ENCODE results near the gene AP1AR. TPM values are rescaled to one million over a fixed set of nuclear protein-coding genes. Genes with fewer than 3 reads are reported as not detected.

AP1AR gene
- total RNA-seq, 1 experiment from 2014 or later: 22.4 TPM

DNA sequence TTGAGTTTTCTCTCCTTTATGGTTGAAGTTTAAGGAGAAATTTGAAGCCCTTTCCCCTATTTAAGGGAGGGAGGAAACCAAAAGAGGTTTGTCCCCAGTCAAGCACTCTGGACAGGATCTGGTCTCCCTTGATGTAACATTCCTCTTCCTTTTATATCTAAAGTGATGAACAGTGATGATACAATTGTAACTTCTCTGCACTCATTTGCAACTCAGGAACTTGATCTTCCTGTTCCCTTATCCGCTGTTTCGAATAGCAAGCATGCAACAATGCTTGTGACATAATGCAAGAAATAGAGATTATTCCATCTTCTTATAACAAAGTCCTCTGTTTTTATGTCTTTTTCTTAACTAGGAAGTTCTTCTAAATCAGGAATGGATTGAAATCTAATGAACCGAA, 83.9 kb downstream of the AP1AR start:
- no peaks in the 10 kb centered on the region for H3K36me3 Mint-ChIP-seq
- no peak overlapping the region for H3K27ac Mint-ChIP-seq
- ChIA-PET POLR2A (no interaction called here), CTCF (no interaction called here)
- TF ChIP-seq ZNF138 (CRISPR knock-in tag; conservative IDR thresholded peaks at IDR 0.05) (no peak), ZNF121 (CRISPR knock-in tag; IDR thresholded peaks at IDR 0.05) (no peak), TEAD1 (CRISPR knock-in tag; IDR thresholded peaks at IDR 0.05) (no peak), ELF4 (CRISPR knock-in tag; IDR thresholded peaks at IDR 0.05; ENCODE audit: low read depth) (no peak), JUN (CRISPR knock-in tag; IDR thresholded peaks at IDR 0.05) (no peak)
- TF ChIP-seq, protein P1, sequence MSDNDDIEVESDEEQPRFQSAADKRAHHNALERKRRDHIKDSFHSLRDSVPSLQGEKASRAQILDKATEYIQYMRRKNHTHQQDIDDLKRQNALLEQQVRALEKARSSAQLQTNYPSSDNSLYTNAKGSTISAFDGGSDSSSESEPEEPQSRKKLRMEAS (CRISPR knock-in tag; IDR thresholded peaks at IDR 0.05): no peak
- TF ChIP-seq, protein P2, sequence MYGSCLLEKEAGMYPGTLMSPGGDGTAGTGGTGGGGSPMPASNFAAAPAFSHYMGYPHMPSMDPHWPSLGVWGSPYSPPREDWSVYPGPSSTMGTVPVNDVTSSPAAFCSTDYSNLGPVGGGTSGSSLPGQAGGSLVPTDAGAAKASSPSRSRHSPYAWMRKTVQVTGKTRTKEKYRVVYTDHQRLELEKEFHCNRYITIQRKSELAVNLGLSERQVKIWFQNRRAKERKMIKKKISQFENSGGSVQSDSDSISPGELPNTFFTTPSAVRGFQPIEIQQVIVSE (CRISPR knock-in tag; IDR thresholded peaks at IDR 0.05; ENCODE audit: borderline replicate concordance): no peak
- TF ChIP-seq, protein P3, sequence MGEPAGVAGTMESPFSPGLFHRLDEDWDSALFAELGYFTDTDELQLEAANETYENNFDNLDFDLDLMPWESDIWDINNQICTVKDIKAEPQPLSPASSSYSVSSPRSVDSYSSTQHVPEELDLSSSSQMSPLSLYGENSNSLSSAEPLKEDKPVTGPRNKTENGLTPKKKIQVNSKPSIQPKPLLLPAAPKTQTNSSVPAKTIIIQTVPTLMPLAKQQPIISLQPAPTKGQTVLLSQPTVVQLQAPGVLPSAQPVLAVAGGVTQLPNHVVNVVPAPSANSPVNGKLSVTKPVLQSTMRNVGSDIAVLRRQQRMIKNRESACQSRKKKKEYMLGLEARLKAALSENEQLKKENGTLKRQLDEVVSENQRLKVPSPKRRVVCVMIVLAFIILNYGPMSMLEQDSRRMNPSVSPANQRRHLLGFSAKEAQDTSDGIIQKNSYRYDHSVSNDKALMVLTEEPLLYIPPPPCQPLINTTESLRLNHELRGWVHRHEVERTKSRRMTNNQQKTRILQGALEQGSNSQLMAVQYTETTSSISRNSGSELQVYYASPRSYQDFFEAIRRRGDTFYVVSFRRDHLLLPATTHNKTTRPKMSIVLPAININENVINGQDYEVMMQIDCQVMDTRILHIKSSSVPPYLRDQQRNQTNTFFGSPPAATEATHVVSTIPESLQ (CRISPR knock-in tag; IDR thresholded peaks at IDR 0.05): no peak
- TF ChIP-seq, protein P4, sequence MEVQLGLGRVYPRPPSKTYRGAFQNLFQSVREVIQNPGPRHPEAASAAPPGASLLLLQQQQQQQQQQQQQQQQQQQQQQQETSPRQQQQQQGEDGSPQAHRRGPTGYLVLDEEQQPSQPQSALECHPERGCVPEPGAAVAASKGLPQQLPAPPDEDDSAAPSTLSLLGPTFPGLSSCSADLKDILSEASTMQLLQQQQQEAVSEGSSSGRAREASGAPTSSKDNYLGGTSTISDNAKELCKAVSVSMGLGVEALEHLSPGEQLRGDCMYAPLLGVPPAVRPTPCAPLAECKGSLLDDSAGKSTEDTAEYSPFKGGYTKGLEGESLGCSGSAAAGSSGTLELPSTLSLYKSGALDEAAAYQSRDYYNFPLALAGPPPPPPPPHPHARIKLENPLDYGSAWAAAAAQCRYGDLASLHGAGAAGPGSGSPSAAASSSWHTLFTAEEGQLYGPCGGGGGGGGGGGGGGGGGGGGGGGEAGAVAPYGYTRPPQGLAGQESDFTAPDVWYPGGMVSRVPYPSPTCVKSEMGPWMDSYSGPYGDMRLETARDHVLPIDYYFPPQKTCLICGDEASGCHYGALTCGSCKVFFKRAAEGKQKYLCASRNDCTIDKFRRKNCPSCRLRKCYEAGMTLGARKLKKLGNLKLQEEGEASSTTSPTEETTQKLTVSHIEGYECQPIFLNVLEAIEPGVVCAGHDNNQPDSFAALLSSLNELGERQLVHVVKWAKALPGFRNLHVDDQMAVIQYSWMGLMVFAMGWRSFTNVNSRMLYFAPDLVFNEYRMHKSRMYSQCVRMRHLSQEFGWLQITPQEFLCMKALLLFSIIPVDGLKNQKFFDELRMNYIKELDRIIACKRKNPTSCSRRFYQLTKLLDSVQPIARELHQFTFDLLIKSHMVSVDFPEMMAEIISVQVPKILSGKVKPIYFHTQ (CRISPR knock-in tag; IDR thresholded peaks at IDR 0.05): no peak
- H3K4me3 Mint-ChIP-seq: no peak overlapping the region
- DNase-seq (ENCODE audit: low spot score): no peak
- H3K4me1 Mint-ChIP-seq: peaks cover 2% of the 10 kb centered on the region; the same call in 1 of the 2 replicates
- no peaks in the 10 kb centered on the region for H3K9me3 Mint-ChIP-seq
- ATAC-seq: no peak
- no peaks in the 10 kb centered on the region for H3K27me3 Mint-ChIP-seq (ENCODE audit: low read depth)

DNA sequence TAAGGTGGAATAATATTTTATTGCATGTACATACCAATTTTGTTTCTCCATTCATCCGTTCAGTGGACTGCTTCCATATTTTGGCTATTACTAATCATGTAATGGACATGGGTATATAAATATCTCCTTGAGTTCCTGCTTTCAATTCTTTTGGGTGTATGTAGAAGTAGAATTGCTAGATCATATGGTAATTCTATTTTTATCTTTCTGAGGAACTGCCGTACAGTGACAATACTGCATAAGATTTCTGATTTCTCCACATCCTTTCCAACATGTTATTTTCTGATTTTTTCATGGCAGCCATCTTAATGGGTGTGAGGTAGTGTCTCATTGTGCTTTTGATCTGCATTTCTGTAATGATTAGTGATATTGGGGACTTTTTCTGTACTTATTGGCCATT, 84.8 kb downstream of the AP1AR start:
- no peak overlapping the region for H3K27ac Mint-ChIP-seq
- H3K27me3 Mint-ChIP-seq (ENCODE audit: low read depth): no peaks in the 10 kb centered on the region
- no peak for DNase-seq (ENCODE audit: low spot score)
- H3K4me1 Mint-ChIP-seq: peaks cover 2% of the 10 kb centered on the region; the same call in 1 of the 2 replicates
- ChIA-PET POLR2A (no interaction called here), CTCF (no interaction called here)
- no peaks in the 10 kb centered on the region for H3K36me3 Mint-ChIP-seq
- no peaks in the 10 kb centered on the region for H3K9me3 Mint-ChIP-seq
- TF ChIP-seq ZNF219 (CRISPR knock-in tag; IDR thresholded peaks at IDR 0.05; ENCODE audit: borderline replicate concordance): no peak
- no peak for TF ChIP-seq ZNF396 (CRISPR knock-in tag; IDR thresholded peaks at IDR 0.05; ENCODE audit: borderline replicate concordance)
- TF ChIP-seq, protein P3 (CRISPR knock-in tag; IDR thresholded peaks at IDR 0.05): no peak
- TF ChIP-seq MYBL2 (CRISPR knock-in tag; IDR thresholded peaks at IDR 0.05): no peak
- TF ChIP-seq CREM (CRISPR knock-in tag; IDR thresholded peaks at IDR 0.05): no peak
- TF ChIP-seq SP1 (CRISPR knock-in tag; conservative IDR thresholded peaks at IDR 0.05): no peak
- TF ChIP-seq, protein P5, sequence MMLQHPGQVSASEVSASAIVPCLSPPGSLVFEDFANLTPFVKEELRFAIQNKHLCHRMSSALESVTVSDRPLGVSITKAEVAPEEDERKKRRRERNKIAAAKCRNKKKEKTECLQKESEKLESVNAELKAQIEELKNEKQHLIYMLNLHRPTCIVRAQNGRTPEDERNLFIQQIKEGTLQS (CRISPR knock-in tag; conservative IDR thresholded peaks at IDR 0.05): no peak
- no peak for TF ChIP-seq ZNF317 (CRISPR knock-in tag; IDR thresholded peaks at IDR 0.05; ENCODE audit: borderline replicate concordance, low read depth)
- no peak for TF ChIP-seq ZNF138 (CRISPR knock-in tag; conservative IDR thresholded peaks at IDR 0.05)
- TF ChIP-seq, protein P6, sequence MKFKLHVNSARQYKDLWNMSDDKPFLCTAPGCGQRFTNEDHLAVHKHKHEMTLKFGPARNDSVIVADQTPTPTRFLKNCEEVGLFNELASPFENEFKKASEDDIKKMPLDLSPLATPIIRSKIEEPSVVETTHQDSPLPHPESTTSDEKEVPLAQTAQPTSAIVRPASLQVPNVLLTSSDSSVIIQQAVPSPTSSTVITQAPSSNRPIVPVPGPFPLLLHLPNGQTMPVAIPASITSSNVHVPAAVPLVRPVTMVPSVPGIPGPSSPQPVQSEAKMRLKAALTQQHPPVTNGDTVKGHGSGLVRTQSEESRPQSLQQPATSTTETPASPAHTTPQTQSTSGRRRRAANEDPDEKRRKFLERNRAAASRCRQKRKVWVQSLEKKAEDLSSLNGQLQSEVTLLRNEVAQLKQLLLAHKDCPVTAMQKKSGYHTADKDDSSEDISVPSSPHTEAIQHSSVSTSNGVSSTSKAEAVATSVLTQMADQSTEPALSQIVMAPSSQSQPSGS (CRISPR knock-in tag; IDR thresholded peaks at IDR 0.05; ENCODE audit: borderline replicate concordance, low read depth): no peak
- no peak overlapping the region for H3K4me3 Mint-ChIP-seq
- ATAC-seq: no peak

Measured in WTC11 (cell line).